ENCODE results near the gene TNIK.
A peak's percentile ranks its signal among the peaks of the same experiment; 100 is the strongest.

Gene TNIK

GRCh38 chr3:171157980-171158379 is 302.2 kb downstream of the TNIK start:
- H3K4me3 ChIP-seq (ENCODE audit: low read depth, low read length), result no peak overlapping the region
- DNase-seq (ENCODE audit: low read depth), result no peak
- TF ChIP-seq CTCF (conservative IDR thresholded peaks at IDR 0.05; ENCODE audit: low read depth, low read length), result no peak

GRCh38 chr3:171157286-171157685 is 302.9 kb downstream of the TNIK start:
- peak; percentile 16 for TF ChIP-seq CTCF (conservative IDR thresholded peaks at IDR 0.05; ENCODE audit: low read depth, low read length)
- DNase-seq (ENCODE audit: low read depth), result no peak
- H3K4me3 ChIP-seq (ENCODE audit: low read depth, low read length), result no peak overlapping the region

GRCh38 chr3:171156401-171157010 is 303.7 kb downstream of the TNIK start:
- no peak for DNase-seq (ENCODE audit: low read depth)
- no peak for TF ChIP-seq CTCF (conservative IDR thresholded peaks at IDR 0.05; ENCODE audit: low read depth, low read length)
- no peak overlapping the region for H3K4me3 ChIP-seq (ENCODE audit: low read depth, low read length)

GRCh38 chr3:171155122-171155700 is 305.0 kb downstream of the TNIK start:
- no peak for DNase-seq (ENCODE audit: low read depth)
- H3K4me3 ChIP-seq (ENCODE audit: low read depth, low read length), result no peak overlapping the region
- TF ChIP-seq CTCF (conservative IDR thresholded peaks at IDR 0.05; ENCODE audit: low read depth, low read length), result no peak

- DNase-seq (ENCODE audit: low read depth), result no peak
- no peak overlapping the region for H3K4me3 ChIP-seq (ENCODE audit: low read depth, low read length)
- no peak for TF ChIP-seq CTCF (conservative IDR thresholded peaks at IDR 0.05; ENCODE audit: low read depth, low read length)
Measured at GRCh38 chr3:171150945-171151344, 309.3 kb downstream of the TNIK start.

- no peak for TF ChIP-seq CTCF (conservative IDR thresholded peaks at IDR 0.05; ENCODE audit: low read depth, low read length)
- DNase-seq (ENCODE audit: low read depth), result no peak
- no peak overlapping the region for H3K4me3 ChIP-seq (ENCODE audit: low read depth, low read length)
Measured at GRCh38 chr3:171149526-171150116, 310.6 kb downstream of the TNIK start.

GRCh38 chr3:171145798-171146197 is 314.4 kb downstream of the TNIK start:
- no peak for DNase-seq (ENCODE audit: low read depth)
- no peak for TF ChIP-seq CTCF (conservative IDR thresholded peaks at IDR 0.05; ENCODE audit: low read depth, low read length)
- H3K4me3 ChIP-seq (ENCODE audit: low read depth, low read length), result no peak overlapping the region

All from choroid plexus epithelial cell (primary cell).